Mammary epithelial cell (primary cell): ENCODE measurements around the gene PDE11A.

Source experiments
- CTCF ChIP-seq, 2 donors: IDR thresholded peaks in 1 of 2; conservative IDR thresholded peaks in 1 of 2; 2 replicates each; pipeline ENCODE4 v1.5.1; 2011 to 2012; ENCODE audit warnings: inconsistent platforms in 2 of 2, low read length in 2 of 2, mild to moderate bottlenecking in 2 of 2, control low read depth in 1 of 2, low read depth in 1 of 2; ENCODE audit not compliant: insufficient read depth in 1 of 2; ENCODE audit errors: extremely low read depth in 1 of 2
- EZH2 ChIP-seq: IDR thresholded peaks from 2 replicates; pipeline ENCODE4 v1.6.1; 2012; ENCODE audit warnings: low read length, inconsistent platforms, borderline replicate concordance

GRCh38 chr2:177604271-177605065 is 468.1 kb downstream of the PDE11A start:
- TF ChIP-seq CTCF (conservative IDR thresholded peaks at IDR 0.05 in 1 of 2, IDR thresholded peaks at IDR 0.05 in 1 of 2; ENCODE audit: extremely low read depth in 1 of 2, insufficient read depth in 1 of 2, low read depth in 1 of 2, low read length in 2 of 2) (peak; percentile 62 to 76), EZH2 (no peak)
